ENCODE results near the gene DENND2C.
A peak's percentile ranks its signal among the peaks of the same experiment; 100 is the strongest.

GRCh38 chr1:114669562-114670082 lies at the start of gene DENND2C:
- TF ChIP-seq EZH2phosphoT487 (IDR thresholded peaks at IDR 0.05) (no peak), CTCF (IDR thresholded peaks at IDR 0.05) (peak; percentile 13)

Measured in neural progenitor cell (in vitro differentiated cells).